Loucy (cell line): ENCODE measurements around the gene PIM3.

Experiments used
- H2AFZ ChIP-seq: fragments of 200-600 bp; sonication (generic); 2 replicates; pipeline ENCODE4 v1.6.0; 2016; ENCODE audit warnings: antibody characterized with exemption, mild to moderate bottlenecking, low read length, moderate library complexity
- H3F3A ChIP-seq: fragments of 200-600 bp; 2 replicates; pipeline ENCODE4 v1.6.0; 2016; ENCODE audit warnings: antibody characterized with exemption, low read depth, mild to moderate bottlenecking
- H3K27me3 ChIP-seq: fragments of 200-600 bp; sonication (generic); 2 replicates; pipeline ENCODE4 v1.6.1; 2014; ENCODE audit warnings: low read length, mild to moderate bottlenecking; ENCODE audit not compliant: insufficient read depth, poor library complexity, severe bottlenecking
- H3K36me3 ChIP-seq: fragments of 200-600 bp; sonication (generic); 2 replicates; pipeline ENCODE4 v1.6.1; 2016; ENCODE audit warnings: low read length; ENCODE audit not compliant: insufficient read depth
- H3K4me1 ChIP-seq: fragments of 200-600 bp; sonication (generic); 2 replicates; pipeline ENCODE4 v1.5.1; 2014; ENCODE audit warnings: low read length, mild to moderate bottlenecking; ENCODE audit not compliant: insufficient read depth, poor library complexity, severe bottlenecking
- H3K4me2 ChIP-seq: fragments of 200-600 bp; sonication (generic); 2 replicates; pipeline ENCODE4 v1.6.0; 2014; ENCODE audit warnings: antibody characterized with exemption, low read length, low read depth, mild to moderate bottlenecking; ENCODE audit not compliant: poor library complexity, severe bottlenecking
- H3K4me3 ChIP-seq: fragments of 200-600 bp; sonication (generic); 2 replicates; pipeline ENCODE4 v1.5.1; 2014; ENCODE audit warnings: low read length, mild to moderate bottlenecking, mixed read lengths; ENCODE audit not compliant: poor library complexity, severe bottlenecking
- H3K79me2 ChIP-seq: fragments of 200-600 bp; sonication (generic); 2 replicates; pipeline ENCODE4 v1.6.1; 2014; ENCODE audit warnings: low read length; ENCODE audit not compliant: insufficient read depth
- H3K9ac ChIP-seq: fragments of 200-600 bp; sonication (generic); 2 replicates; pipeline ENCODE4 v1.6.0; 2014; ENCODE audit warnings: mild to moderate bottlenecking, low read depth, low read length, moderate library complexity; ENCODE audit not compliant: poor library complexity, severe bottlenecking
- H3K9me2 ChIP-seq: fragments of 200-600 bp; sonication (generic); replicated peaks from 2 replicates; pipeline ENCODE4 v1.6.1; 2016; ENCODE audit warnings: low read depth, low read length, mixed read lengths
- H3K9me3 ChIP-seq: fragments of 200-600 bp; sonication (generic); 2 replicates; pipeline ENCODE4 v1.6.1; 2014; ENCODE audit warnings: mild to moderate bottlenecking, antibody characterized with exemption, low read length, low read depth; ENCODE audit not compliant: insufficient read depth
- H4K20me1 ChIP-seq: fragments of 200-600 bp; sonication (generic); 2 replicates; pipeline ENCODE4 v1.6.0; 2014; ENCODE audit warnings: antibody characterized with exemption, low read length, mild to moderate bottlenecking; ENCODE audit not compliant: insufficient read depth, poor library complexity, severe bottlenecking
- CTCF ChIP-seq: fragments of 200-600 bp; sonication (generic); conservative IDR thresholded peaks from 2 replicates; pipeline ENCODE4 v1.5.1; 2014; ENCODE audit warnings: mild to moderate bottlenecking, antibody characterized with exemption, low read length
- EZH2phosphoT487 ChIP-seq: fragments of 200-600 bp; IDR thresholded peaks from 2 replicates; pipeline ENCODE4 v1.6.1; 2018; ENCODE audit warnings: antibody characterized with exemption, mild to moderate bottlenecking, moderate library complexity, borderline replicate concordance

PIM3 gene

DNA sequence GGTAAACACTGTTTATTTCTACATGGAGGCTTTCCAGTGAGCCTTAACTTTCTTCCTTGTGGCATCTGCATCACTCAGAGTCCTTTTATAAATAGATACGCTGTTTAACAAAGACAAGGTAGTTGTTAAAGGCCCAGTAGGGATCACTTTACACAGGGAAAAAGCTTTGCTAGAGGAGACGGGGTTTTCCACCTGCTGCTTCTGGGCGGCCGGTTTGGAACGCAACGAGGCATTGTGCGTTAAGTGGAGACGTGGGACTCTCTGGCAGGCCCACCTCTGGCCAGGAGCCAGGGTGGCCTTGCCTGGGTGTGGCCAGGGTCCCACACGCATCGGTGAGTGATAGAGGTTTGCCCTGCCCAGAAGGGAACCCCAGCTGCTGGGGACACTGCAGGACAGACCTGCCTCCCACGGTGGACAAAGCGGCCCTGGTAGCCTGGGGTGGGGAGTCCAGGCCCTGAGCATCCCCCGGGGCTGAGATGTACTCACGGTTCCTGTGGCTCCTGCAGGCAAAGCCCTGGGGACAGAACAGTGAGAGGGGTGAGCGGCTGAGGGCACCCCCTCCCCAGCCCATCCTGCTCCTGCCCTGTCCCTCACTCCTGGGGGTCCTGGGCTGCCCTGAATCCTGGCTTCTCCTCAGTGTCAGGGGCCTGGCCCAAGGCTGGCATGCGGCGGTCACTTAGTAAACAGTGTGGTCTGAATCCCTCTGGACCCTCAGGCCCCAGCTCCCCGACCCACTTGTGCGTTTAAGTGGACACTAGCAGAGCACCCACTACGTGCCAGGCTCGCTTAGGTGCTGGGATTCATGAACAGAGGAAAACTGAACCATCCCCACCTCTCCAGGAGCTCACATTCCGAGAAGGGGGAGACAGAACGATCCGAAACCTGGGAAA is 47.8 kb downstream of the PIM3 start:
- H3K9ac ChIP-seq: no peak overlapping the region
- no peaks in the 10 kb centered on the region for H3F3A ChIP-seq
- H3K9me2 ChIP-seq: no peaks in the 10 kb centered on the region
- no peak overlapping the region for H3K4me2 ChIP-seq
- H3K9me3 ChIP-seq: no peaks in the 10 kb centered on the region
- no peaks in the 10 kb centered on the region for H3K4me1 ChIP-seq
- H2AFZ ChIP-seq: no peak overlapping the region
- no peak overlapping the region for H3K4me3 ChIP-seq
- H3K36me3 ChIP-seq: no peaks in the 10 kb centered on the region
- no peaks in the 10 kb centered on the region for H4K20me1 ChIP-seq
- H3K79me2 ChIP-seq: no peaks in the 10 kb centered on the region
- TF ChIP-seq EZH2phosphoT487: no peak
- TF ChIP-seq CTCF: no peak
- H3K27me3 ChIP-seq: no peaks in the 10 kb centered on the region

- no peaks in the 10 kb centered on the region for H3K27me3 ChIP-seq
- H3K79me2 ChIP-seq: no peaks in the 10 kb centered on the region
- no peaks in the 10 kb centered on the region for H3K4me1 ChIP-seq
- no peaks in the 10 kb centered on the region for H3F3A ChIP-seq
- H3K4me2 ChIP-seq: no peak overlapping the region
- no peaks in the 10 kb centered on the region for H3K9me3 ChIP-seq
- H2AFZ ChIP-seq: no peak overlapping the region
- no peak for TF ChIP-seq EZH2phosphoT487
- no peak for TF ChIP-seq CTCF
- no peaks in the 10 kb centered on the region for H3K9me2 ChIP-seq
- H3K4me3 ChIP-seq: no peak overlapping the region
- no peak overlapping the region for H3K9ac ChIP-seq
- no peaks in the 10 kb centered on the region for H4K20me1 ChIP-seq
- H3K36me3 ChIP-seq: no peaks in the 10 kb centered on the region
Measured at GRCh38 chr22:50009251-50009650, 48.7 kb downstream of the PIM3 start.

DNA sequence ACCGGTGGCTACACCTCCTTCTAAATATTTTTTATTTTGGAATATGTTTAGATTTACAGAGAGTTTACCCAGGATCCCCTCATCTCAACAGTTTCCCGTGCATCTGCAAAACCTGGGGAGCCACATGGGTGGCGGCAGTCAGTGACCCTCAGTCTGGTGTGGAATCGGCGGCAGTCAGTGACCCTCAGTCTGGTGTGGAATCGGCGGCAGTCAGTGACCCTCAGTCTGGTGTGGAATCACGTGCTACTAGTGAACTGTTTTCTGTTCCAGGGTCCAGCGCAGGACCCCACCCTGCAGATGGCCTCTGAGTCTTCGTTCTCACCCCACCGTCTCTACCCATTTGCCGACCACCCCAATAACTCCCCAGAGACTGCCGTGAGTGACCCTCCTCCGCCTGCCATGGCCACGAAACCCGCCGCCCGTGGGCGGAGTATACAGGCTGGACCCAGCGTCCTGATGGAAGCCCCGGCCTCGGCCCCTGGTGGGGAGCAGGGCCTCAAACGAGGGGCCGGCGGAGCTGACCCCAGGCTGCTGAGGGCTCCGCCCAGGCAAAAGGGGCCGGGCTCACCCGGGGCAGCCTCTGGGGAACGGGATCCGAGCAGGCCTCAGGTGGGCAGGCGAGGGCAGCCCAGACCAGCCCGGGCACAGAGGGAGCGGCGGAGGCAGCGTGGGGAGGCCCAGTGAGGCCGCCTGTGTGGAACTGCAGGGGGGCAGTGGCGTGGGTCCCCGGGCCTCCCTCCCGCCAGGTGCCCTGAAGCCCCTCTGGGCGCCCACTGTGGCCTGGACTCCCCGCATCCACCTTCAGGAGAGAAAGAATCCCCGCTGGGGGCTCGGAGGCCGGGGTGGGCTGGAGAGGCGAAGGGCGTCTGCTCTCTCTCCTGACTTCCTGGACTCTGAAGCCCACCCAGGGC is 49.4 kb downstream of the PIM3 start:
- Histone ChIP-seq H3K9ac (no peak overlapping the region), H3K4me3 (no peak overlapping the region)

More for the DNA sequence above, 49.4 kb downstream of the PIM3 start:
- no peaks in the 10 kb centered on the region for H3K36me3 ChIP-seq
- no peaks in the 10 kb centered on the region for H3K79me2 ChIP-seq
- no peaks in the 10 kb centered on the region for H3K4me1 ChIP-seq
- H3F3A ChIP-seq: no peaks in the 10 kb centered on the region
- H2AFZ ChIP-seq: no peak overlapping the region
- H4K20me1 ChIP-seq: no peaks in the 10 kb centered on the region
- no peak overlapping the region for H3K4me2 ChIP-seq
- H3K27me3 ChIP-seq: no peaks in the 10 kb centered on the region
- no peak for TF ChIP-seq EZH2phosphoT487
- TF ChIP-seq CTCF: no peak
- no peaks in the 10 kb centered on the region for H3K9me2 ChIP-seq
- no peaks in the 10 kb centered on the region for H3K9me3 ChIP-seq
